Dedifferentiated amniotic fluid mesenchymal stem cell (primary cell): ENCODE data around the gene SRXN1.

Experiments used
- DNase-seq: peaks from one replicate; pipeline ENCODE4 v3.0.0-alpha.2; 2016; ENCODE audit errors: extremely low spot score

SRXN1 gene

GRCh38 chr20:635893-636338 is 17.1 kb downstream of the SRXN1 start:
- no peak for DNase-seq

- no peak for DNase-seq
These were observed 17.7 kb downstream of the SRXN1 start for GRCh38 chr20:635028-635892.

DNA sequence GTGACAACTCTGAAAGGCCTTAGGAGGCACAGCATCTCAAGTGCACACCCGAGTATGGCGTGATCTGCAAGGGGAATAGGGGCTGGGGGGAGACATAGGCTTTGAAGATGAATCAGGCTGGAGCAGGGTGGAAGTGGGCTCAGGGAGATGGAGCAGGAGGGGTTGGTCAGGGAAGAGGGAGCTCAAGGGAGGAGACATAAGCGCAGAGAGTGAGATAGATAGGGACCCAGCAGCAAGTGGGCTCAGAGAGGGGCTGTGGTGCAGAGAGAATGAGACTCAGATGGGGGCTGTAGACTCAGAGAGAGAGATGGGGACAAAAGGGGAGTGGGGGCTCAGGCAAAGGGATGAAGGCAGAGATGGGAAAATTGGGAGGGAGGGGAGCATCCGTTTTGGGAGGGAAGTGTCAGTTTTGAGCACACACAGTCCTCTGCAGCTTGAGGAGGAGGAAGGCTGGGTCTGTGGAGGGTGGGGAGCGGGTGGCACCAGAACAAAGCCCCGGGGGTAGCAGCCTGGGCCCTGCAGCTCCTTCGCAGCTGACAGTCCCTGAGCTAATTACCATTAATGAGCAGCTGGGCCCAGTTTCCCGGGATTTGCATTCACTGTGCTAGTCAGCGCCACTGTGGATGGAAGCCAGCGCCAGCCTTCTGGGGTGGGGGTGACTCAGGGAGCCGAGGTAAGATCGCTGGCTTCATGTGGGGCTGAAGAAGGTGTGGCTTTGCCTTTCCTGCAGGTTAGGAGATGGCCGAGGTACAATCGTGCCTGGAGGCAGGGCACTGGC is 18.7 kb downstream of the SRXN1 start:
- DNase-seq, result no peak

DNA sequence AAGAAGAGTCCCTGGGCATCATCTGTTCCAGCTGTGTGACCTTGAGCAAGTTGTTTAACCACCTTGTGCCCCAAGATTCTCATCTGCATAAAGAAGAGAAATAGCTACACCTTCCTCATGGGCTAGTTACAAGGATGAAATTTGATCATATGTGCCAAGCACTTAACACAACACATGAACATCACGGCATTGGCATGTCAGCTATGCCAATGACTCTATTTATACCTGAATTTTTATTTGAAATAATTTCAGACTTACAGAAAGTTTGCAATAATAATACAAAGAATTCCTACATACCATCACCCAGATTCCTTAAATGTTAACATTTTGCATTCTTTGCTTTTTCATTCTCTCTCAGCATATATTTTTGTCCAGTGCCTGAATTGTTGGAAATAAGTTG is 21.9 kb downstream of the SRXN1 start:
- DNase-seq, result no peak

DNA sequence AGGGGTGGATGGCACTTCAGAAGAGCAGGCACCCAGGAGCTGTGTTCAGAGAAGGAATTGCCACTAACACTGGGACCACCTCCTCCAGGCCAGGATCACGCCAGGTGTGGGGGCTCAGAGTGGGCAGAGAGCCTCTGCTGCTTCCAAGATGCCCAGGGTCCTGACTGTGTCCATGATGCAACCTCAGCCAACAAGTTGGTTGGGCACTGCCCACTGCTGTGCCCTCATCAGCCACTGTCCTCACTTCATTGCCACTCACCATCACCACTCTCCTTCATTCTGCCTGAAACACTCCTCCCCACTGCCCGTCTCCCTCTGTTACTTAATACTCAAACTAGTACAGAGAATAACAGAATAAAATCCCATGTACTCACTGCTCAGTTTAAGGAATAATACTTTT is 26.4 kb downstream of the SRXN1 start:
- DNase-seq, result no peak

- no peak for DNase-seq
These were observed 27.6 kb downstream of the SRXN1 start for GRCh38 chr20:625360-625932.

DNA sequence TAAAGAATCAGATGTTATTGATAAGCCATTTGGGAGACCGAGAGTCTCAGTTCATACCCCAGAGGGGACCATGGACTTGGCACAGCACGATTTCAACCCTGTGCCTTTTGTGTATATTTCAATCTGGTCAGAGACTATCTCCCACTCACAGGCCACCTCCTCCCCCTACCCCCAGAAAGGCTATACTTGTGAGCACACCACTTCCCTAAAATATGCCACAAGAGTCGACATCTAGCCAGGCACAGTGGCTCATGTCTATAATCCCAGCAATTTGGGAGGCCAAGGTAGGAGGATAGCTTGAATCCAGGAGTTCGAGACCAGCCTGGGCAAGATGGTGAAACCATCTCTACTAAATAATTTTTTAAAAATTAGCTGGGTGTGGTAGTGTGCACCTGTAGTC is 29.3 kb downstream of the SRXN1 start:
- no peak for DNase-seq

DNA sequence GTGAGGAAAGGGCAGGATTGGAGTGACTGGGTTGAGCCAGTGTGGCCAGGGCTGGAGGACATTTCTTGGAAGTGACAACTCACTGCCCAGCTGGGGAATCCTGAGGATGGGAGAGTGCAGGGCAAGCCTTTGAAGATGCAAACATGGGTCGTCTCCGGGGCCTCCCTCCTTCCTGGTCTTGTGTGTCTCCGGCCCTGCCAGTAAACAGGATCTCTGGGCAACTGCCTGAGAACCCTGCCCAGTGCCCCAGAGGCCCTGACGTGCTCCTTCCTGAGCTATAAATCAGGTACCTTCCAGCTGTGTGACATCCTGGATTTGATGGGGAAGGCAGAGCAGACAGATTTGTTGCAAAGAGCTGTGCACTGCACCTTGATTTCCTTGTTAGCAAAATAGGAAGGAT is 30.0 kb downstream of the SRXN1 start:
- DNase-seq, result no peak

- no peak for DNase-seq
These were observed 30.8 kb downstream of the SRXN1 start for GRCh38 chr20:622161-622560.

DNA sequence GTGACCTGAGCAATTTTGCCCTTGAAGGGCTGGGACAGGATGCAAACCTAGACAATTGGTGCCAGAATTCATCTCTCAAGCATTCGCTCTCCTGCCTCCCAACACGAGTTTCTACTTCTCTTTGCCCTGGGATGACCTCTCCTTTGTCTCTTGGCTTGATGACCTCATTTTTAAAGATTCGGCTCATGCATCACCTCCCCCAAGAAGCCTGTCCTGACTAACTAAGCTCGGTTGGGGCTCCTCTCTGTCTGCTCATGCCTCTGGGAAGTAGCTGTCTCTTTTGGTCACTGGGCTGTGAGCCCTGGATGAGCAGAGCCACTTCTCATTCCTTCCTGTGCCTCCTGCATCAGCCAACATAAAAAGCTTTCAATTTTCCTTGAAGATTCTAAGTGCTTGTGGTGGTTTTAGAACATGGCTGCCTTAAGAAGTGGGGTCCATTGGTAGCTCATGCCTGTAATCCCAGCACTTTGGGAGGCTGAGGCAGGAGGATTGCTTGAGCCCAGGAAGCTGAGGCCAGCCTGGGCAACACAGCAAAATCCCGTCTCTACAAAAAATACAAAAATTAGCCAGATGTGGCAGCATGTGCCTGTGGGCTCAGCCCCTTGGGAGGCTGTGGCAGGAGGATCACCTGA is 31.8 kb downstream of the SRXN1 start:
- no peak for DNase-seq

- DNase-seq, result no peak
These were observed 32.8 kb downstream of the SRXN1 start for GRCh38 chr20:620246-620645.

GRCh38 chr20:618980-619379 is 34.0 kb downstream of the SRXN1 start:
- DNase-seq, result no peak

DNA sequence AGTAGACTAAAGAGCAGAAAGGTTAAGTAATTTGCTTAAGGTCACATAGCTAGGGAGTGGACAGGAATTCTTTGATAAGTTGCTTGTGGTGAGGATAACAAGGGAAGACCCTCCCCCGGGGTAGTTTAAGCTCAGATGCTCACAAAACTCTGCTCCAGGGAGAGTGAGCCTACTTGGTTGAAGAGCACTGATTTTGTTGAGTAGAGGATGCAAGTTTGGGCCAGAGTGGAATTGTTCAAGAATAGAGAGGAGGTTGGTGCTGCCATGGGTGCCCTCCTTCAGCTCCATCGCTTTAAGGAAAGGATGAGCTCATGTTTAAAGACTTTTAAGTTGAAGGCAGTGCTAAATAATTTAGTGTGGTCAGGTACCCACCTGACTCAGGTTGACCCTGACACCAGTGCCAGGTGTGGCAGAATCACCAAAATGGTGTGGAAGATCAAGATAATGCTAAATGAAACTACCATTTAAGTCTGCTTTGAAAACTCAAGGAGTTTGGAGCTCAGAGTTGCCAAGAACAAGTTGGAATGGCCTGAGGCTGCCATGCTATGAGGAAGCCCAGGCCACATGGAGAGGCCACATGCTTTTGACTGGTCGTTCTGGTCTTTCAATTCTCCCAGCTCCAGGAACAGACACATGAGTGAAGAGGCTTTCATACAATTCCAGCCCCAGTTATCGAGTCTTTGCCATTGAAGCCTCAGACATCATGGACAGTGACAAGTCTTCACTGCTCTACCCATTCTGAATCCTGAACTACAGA is 34.9 kb downstream of the SRXN1 start:
- DNase-seq, result no peak

- DNase-seq, result no peak
These were observed 37.5 kb downstream of the SRXN1 start for GRCh38 chr20:615514-615913.

GRCh38 chr20:611843-612185 is 41.2 kb downstream of the SRXN1 start:
- no peak for DNase-seq

- DNase-seq, result no peak
These were observed 41.8 kb downstream of the SRXN1 start for GRCh38 chr20:611047-611842.

DNA sequence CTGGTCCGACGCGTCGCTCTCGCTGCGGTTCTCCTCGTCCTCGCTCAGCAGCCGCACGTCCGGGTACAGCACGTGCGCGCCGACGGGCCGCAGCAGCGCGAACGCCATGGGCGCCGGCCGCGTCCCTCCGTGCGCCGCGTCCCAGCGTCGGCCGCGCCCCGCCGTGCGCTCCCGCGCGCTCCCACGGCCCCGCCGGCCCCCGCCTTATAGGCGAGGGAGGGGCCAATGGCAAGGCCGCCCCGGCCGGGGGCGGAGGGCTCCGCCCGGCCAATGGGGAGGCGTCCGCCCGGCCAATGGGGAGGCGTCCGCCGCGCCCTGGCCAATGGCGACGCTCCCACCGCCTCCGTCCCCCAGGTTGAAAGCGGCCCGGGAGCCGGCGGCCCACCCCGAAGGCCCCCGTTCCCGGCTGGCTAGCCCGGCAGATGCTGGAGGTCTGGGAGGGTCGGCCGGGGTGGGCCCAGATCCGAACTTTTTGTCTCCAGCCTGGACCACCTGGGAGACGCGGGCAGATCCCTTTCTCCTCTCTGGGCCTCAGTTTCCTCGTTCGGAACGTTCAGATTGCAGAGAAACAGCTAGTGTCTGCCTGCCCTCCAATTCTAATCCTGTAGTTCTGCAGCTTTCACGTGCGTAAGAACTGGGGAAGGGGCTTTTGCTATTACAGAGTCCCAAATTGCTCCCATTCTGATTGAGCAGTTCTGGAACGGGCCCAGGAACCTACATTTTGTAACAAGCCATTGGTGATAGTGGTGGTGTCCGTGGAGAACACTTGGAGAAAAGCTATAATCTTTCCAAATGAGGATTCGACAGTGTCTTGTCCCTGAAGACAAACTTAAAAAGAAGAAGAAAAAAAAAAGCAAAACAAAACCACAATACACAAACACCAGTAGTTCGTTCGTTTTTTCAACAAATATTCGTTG is 42.6 kb downstream of the SRXN1 start, which contains the start of gene TCF15:
Gene TCF15 (minus strand): TSS at position 180 of the 917 bp plus-strand sequence. CDS start 72 bp downstream, at position 108.
- no peak for DNase-seq

DNA sequence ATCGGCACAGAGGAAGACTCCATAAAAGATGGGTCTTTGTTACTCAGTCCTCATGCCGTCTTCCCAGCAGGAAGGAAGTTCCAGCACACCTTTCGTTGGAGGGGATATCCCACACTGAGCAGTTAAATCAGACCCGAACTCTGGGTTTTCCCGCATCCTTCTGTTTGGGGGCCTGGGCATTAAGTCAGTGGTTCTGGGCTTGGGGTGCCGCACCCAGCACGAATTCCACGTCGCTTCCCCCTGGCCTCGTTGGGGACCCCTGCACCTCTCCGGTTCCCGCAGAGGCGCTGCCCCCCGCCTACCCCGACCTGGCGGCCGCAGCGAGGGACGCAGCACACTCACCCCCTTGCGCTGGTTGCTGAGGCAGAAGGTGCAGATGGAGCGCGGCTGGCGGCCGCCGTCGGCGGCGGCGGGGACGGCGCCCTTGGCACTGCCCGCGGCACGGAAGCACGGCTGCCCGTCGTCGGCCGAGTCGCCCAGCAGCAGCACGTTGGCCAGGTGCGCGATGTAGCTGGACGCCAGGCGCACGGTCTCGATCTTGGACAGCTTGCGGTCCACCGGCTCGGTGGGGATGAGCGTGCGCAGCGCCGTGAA is 43.5 kb downstream of the SRXN1 start:
- no peak for DNase-seq

- no peak for DNase-seq
These were observed 44.0 kb downstream of the SRXN1 start for GRCh38 chr20:608970-609369.
